Activated naive CD8-positive, alpha-beta T cell treated with anti-CD3 and anti-CD28 coated beads, Interleukin-2, amount 50 U/mL, for 24 hours (primary cell): ENCODE measurements around the gene TLE1.
"Not testable (repeated sequence)": the region's sequence is repeated elsewhere in the genome, so short reads cannot be mapped to it uniquely, and the experiment has no call there.

ENCODE experiments used
- ATAC-seq: fragments of 150-1000 bp; cut with Tn5 transposase; one replicate; pipeline ENCODE4 v1.10.0; 2021
- DNase-seq: peaks from one replicate; pipeline ENCODE4 v3.0.0; 2021
- H3K27ac Mint-ChIP-seq: one replicate; pipeline ENCODE4 v1.8.0; 2021; ENCODE audit warnings: mild to moderate bottlenecking, mixed read lengths
- H3K27me3 Mint-ChIP-seq: one replicate; pipeline ENCODE4 v1.8.0; 2021; ENCODE audit warnings: mixed read lengths
- H3K36me3 Mint-ChIP-seq: one replicate; pipeline ENCODE4 v1.8.0; 2021; ENCODE audit warnings: low read depth, mixed read lengths
- H3K4me1 Mint-ChIP-seq: one replicate; pipeline ENCODE4 v1.8.0; 2021; ENCODE audit warnings: mixed read lengths
- H3K4me3 Mint-ChIP-seq: one replicate; pipeline ENCODE4 v1.8.0; 2021; ENCODE audit warnings: mild to moderate bottlenecking, moderate library complexity, mixed read lengths
- H3K9me3 Mint-ChIP-seq: one replicate; pipeline ENCODE4 v1.8.0; 2021; ENCODE audit warnings: mixed read lengths

The TLE1 gene

DNA sequence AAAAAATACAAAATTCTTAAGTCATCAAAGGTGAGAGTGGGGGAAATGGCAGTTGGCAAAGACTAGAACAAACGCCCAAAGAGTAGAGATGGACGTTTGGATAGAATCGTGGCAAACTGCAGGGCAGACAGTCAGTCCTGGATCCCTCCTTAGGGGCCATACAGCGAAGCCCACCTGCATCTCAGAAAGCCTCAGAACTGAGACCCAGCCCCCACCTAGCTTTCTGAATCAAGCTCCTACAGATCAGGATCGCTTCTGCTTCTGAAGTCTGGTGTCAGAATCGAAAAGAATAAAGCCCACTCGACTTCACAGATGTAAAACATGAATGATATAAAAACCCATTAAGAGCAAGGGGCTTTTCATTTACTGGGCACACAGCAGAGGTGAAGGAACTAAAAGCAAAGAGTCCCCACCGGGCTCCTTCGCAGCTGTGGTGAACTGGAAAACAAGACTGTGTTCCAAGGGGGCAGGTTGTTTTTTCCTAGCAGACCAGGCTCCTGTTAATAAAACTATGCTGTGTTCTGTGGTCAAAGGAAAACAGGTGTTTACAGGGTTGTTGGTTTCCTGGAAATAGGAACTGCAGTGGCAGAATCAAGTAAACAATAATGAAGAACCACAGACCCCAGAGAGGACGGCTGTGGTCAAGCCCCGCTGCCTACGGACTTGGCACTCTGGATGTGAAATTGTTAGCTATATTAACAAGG is 91.8 kb downstream of the TLE1 start:
- no peak for DNase-seq
- ATAC-seq: no peak
- peaks cover 7% of the 10 kb centered on the region for H3K27me3 Mint-ChIP-seq
- H3K4me3 Mint-ChIP-seq: peak overlapping the region; percentile 30
- peaks cover 1% of the 10 kb centered on the region for H3K36me3 Mint-ChIP-seq
- peak overlapping the region; percentile 64 for H3K27ac Mint-ChIP-seq
- peaks cover 21% of the 10 kb centered on the region for H3K4me1 Mint-ChIP-seq
- no peaks in the 10 kb centered on the region for H3K9me3 Mint-ChIP-seq

DNA sequence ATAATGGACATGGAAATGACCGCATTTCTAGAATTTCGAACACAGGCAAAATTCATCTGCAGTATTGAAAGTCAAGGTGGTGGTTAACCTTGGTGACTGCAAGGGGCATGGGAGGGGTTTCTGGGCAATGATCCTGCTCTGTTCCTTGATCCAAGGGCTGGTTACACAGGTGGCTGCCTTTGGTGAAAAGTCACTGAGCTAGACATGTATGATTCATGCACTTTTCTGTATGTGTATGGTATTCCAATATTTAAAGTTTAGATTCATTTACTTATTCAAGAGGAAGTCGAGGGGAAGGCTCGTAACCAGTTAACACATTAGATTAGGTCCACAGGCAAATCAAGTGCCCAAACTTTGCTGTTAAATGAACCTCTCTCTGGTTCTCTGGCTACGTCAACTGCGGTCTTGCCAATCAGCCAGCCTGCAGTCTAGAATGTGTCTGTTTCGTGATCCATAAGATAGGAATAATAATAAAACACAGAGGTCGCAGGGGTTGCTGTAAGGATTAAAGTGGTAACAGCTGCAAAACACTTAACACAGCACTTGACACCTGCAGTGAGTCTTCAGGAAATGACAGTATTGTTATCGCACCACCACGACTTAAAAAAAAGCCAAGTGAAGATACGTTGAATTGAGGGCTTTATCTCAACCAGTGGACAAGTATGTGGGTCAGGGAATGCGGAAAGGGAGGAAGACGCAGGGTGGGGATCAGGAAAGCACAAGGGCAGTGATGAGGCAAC is 92.5 kb downstream of the TLE1 start:
- peak overlapping the region; percentile 64 for H3K27ac Mint-ChIP-seq
- H3K36me3 Mint-ChIP-seq: peaks cover 1% of the 10 kb centered on the region
- H3K27me3 Mint-ChIP-seq: peaks cover 7% of the 10 kb centered on the region
- H3K9me3 Mint-ChIP-seq: no peaks in the 10 kb centered on the region
- peak overlapping the region; percentile 30 for H3K4me3 Mint-ChIP-seq
- peaks cover 21% of the 10 kb centered on the region for H3K4me1 Mint-ChIP-seq
- ATAC-seq (no peak), DNase-seq (no peak)

GRCh38 chr9:81595887-81596543 is 93.3 kb downstream of the TLE1 start:
- ATAC-seq (no peak), DNase-seq (no peak)
- H3K27me3 Mint-ChIP-seq: peaks cover 7% of the 10 kb centered on the region
- peaks cover 1% of the 10 kb centered on the region for H3K36me3 Mint-ChIP-seq
- H3K4me1 Mint-ChIP-seq: peaks cover 21% of the 10 kb centered on the region
- no peak overlapping the region for H3K27ac Mint-ChIP-seq
- no peak overlapping the region for H3K4me3 Mint-ChIP-seq
- H3K9me3 Mint-ChIP-seq: no peaks in the 10 kb centered on the region

GRCh38 chr9:81595293-81595692 is 94.1 kb downstream of the TLE1 start:
- not testable (repeated sequence) for H3K4me3 Mint-ChIP-seq, H3K36me3 Mint-ChIP-seq, ATAC-seq, H3K27ac Mint-ChIP-seq, H3K9me3 Mint-ChIP-seq, DNase-seq, H3K27me3 Mint-ChIP-seq
- peaks cover 21% of the 10 kb centered on the region for H3K4me1 Mint-ChIP-seq

- Mint-ChIP-seq H3K4me1 (peaks cover 21% of the 10 kb centered on the region), H3K36me3 (peaks cover 1% of the 10 kb centered on the region), H3K27ac (no peak overlapping the region), H3K4me3 (no peak overlapping the region), H3K9me3 (no peaks in the 10 kb centered on the region), H3K27me3 (peaks cover 7% of the 10 kb centered on the region)
- ATAC-seq (no peak), DNase-seq (no peak)
Measured at GRCh38 chr9:81594415-81594814, 94.9 kb downstream of the TLE1 start.

- no peak overlapping the region for H3K4me3 Mint-ChIP-seq
- H3K27ac Mint-ChIP-seq: no peak overlapping the region
- peaks cover 16% of the 10 kb centered on the region for H3K4me1 Mint-ChIP-seq
- H3K36me3 Mint-ChIP-seq: no peaks in the 10 kb centered on the region
- no peak for DNase-seq
- H3K27me3 Mint-ChIP-seq: peaks cover 4% of the 10 kb centered on the region
- no peak for ATAC-seq
- no peaks in the 10 kb centered on the region for H3K9me3 Mint-ChIP-seq
Measured at GRCh38 chr9:81592887-81593266, 96.5 kb downstream of the TLE1 start.

GRCh38 chr9:81591791-81592190 is 97.6 kb downstream of the TLE1 start:
- no peak for ATAC-seq
- Mint-ChIP-seq H3K4me1 (peaks cover 10% of the 10 kb centered on the region), H3K27ac (no peak overlapping the region), H3K9me3 (no peaks in the 10 kb centered on the region), H3K27me3 (no peaks in the 10 kb centered on the region), H3K4me3 (no peak overlapping the region), H3K36me3 (no peaks in the 10 kb centered on the region)
- no peak for DNase-seq

DNA sequence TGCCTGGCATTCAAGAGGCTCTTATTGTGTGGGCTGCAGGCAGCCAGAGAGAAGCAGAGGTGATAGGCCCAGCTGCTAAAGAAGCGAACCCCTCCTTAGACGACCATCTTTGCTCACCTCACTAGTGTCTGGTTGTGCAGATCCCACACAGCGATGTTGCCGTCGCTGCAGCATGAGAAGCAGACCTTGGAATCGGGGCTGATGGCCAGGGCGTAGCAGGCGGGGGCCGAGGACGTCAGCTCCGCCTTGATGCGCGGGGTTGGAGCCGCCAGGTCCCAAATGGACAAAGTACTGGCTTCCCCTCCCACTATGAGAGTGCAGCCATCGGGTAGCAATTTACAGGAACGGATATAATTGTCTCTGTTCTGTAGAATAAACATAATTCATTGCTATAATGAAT is 98.7 kb downstream of the TLE1 start:
- Mint-ChIP-seq H3K27me3 (no peaks in the 10 kb centered on the region), H3K9me3 (no peaks in the 10 kb centered on the region), H3K27ac (no peak overlapping the region), H3K4me3 (no peak overlapping the region), H3K36me3 (no peaks in the 10 kb centered on the region), H3K4me1 (no peaks in the 10 kb centered on the region)
- ATAC-seq (no peak), DNase-seq (no peak)

- no peaks in the 10 kb centered on the region for H3K9me3 Mint-ChIP-seq
- no peaks in the 10 kb centered on the region for H3K36me3 Mint-ChIP-seq
- no peaks in the 10 kb centered on the region for H3K27me3 Mint-ChIP-seq
- H3K4me1 Mint-ChIP-seq: no peaks in the 10 kb centered on the region
- ATAC-seq (no peak), DNase-seq (no peak)
- H3K4me3 Mint-ChIP-seq: no peak overlapping the region
- H3K27ac Mint-ChIP-seq: no peak overlapping the region
Measured at GRCh38 chr9:81589819-81590218, 99.5 kb downstream of the TLE1 start.

- Mint-ChIP-seq H3K36me3 (no peaks in the 10 kb centered on the region), H3K9me3 (no peaks in the 10 kb centered on the region), H3K27me3 (no peaks in the 10 kb centered on the region), H3K4me3 (no peak overlapping the region), H3K27ac (no peak overlapping the region), H3K4me1 (no peaks in the 10 kb centered on the region)
- DNase-seq (no peak), ATAC-seq (no peak)
Measured at GRCh38 chr9:81589392-81589791, 100.0 kb downstream of the TLE1 start.

DNA sequence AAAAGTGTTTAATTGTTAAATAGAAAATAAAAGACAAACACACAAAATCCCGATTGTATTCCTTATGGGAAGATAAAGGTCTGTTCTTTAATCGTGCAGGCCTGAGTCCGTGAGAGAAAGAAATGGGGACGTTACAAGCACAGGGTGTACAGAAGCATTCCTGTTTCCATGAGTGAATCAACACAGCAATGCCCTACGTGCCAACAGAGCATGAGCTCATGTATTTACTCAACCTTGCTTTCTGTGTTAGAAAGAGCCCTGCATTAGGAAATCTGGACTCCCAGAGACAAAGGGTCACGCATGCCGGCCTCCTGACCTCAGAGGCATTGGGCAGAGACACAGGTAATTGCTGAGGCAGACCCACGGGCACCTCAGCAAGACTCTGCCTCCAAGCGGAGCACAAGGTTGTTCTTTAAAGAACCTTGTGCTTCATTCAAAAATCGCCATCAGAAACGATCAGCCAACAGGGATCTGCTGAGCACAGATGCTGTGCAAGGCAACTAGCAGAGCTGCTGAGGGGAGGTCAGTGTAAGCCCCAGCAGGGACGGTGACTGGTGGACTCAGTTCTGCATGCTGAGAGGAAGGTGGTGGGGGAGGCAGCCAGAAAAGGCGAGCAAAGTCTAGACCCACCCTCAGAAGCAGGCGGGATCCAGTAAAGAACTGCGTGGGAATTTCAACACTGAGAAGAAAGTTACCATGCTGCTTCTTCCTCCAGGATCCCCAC is 101.0 kb downstream of the TLE1 start:
- Mint-ChIP-seq H3K36me3 (no peaks in the 10 kb centered on the region), H3K9me3 (no peaks in the 10 kb centered on the region)

DNA sequence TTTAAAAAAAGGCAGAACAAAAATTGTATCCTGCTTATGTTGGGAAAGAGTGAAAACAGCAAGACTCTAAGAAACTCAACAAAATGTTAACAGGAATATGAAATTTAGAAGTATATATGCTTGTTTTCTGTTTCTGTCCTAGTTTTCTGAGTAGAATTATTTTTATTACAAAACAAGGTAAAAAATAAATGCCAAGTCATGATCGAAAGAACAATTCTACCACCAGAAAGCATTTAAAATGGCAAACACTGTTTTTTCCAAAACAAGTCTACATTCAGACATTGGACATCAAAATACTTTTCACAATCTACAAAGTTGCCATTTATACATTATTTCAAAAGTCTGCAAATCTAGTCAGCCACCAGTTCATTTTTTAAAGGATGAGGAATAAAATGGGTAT is 102.6 kb downstream of the TLE1 start:
- ATAC-seq: no peak
- Mint-ChIP-seq H3K4me3 (no peak overlapping the region), H3K27me3 (no peaks in the 10 kb centered on the region), H3K27ac (no peak overlapping the region), H3K36me3 (no peaks in the 10 kb centered on the region), H3K9me3 (no peaks in the 10 kb centered on the region), H3K4me1 (no peaks in the 10 kb centered on the region)
- no peak for DNase-seq

More for the DNA sequence above, 101.0 kb downstream of the TLE1 start:
- H3K4me3 Mint-ChIP-seq: no peak overlapping the region
- H3K27me3 Mint-ChIP-seq: no peaks in the 10 kb centered on the region
- no peak overlapping the region for H3K27ac Mint-ChIP-seq
- no peak for ATAC-seq
- DNase-seq: no peak
- H3K4me1 Mint-ChIP-seq: no peaks in the 10 kb centered on the region

DNA sequence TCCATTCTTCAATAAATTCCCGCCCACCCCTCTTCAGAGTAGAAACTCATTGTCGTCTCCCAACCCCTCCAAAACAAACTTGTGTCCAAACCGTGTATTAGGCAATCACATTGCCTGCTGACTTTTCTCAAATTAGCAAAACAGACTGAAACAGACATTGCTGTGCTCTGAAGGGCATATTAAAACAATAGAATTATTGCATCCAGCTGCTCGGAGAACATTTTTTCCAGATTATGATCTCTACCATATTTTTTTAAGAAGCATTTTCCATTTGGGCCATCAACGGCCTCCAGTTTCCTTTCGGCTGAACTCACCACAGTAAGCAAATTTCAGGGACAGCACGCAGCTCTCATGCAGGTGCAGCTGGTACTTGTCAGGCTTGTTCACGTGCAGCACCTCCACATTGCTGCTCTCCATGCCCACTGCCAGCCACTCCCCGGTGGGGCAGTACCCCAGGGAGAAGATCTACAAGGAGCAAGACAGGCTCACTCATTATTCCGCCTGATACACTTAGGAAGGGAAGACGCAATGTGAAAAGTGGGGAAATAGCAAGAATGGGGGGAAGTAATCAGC is 104.1 kb downstream of the TLE1 start:
- no peak overlapping the region for H3K4me3 Mint-ChIP-seq
- H3K27ac Mint-ChIP-seq: no peak overlapping the region
- H3K36me3 Mint-ChIP-seq: no peaks in the 10 kb centered on the region
- no peaks in the 10 kb centered on the region for H3K9me3 Mint-ChIP-seq
- ATAC-seq (no peak), DNase-seq (no peak)
- H3K27me3 Mint-ChIP-seq: no peaks in the 10 kb centered on the region
- H3K4me1 Mint-ChIP-seq: no peaks in the 10 kb centered on the region

DNA sequence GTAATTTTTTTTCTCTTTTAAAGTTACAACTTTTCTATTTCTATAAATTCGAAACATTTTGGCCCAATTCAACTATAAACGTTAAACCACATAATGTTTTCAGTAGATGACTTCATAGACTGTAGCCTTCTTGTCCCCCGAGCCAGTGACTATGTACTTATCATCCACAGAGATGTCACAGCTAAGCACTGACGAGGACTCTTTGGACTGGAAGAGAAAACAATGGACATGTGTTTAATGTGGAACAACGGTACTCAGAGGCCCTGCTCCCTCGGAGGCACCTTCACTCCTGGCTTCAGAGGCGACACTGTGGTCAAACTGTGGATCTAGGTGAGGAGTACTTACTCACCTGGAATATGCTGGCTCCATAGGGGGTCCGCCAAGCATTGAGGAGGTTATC is 105.2 kb downstream of the TLE1 start:
- no peak overlapping the region for H3K27ac Mint-ChIP-seq
- no peaks in the 10 kb centered on the region for H3K27me3 Mint-ChIP-seq
- H3K36me3 Mint-ChIP-seq: no peaks in the 10 kb centered on the region
- no peaks in the 10 kb centered on the region for H3K9me3 Mint-ChIP-seq
- no peak overlapping the region for H3K4me3 Mint-ChIP-seq
- H3K4me1 Mint-ChIP-seq: no peaks in the 10 kb centered on the region
- ATAC-seq: no peak
- no peak for DNase-seq
